ENCODE data around the gene SYCP3.
"Not testable (repeated sequence)": the region's sequence is repeated elsewhere in the genome, so short reads cannot be mapped to it uniquely, and the experiment has no call there.

SYCP3 gene

GRCh38 chr12:101710288-101710687 lies 29.0 kb downstream of the SYCP3 start:
- DNase-seq = no peak

GRCh38 chr12:101707131-101707782 lies 32.0 kb downstream of the SYCP3 start:
- no peak for DNase-seq

GRCh38 chr12:101706403-101706802 lies 32.9 kb downstream of the SYCP3 start:
- no peak for DNase-seq

- no peak for DNase-seq
Measured at GRCh38 chr12:101703487-101703886, 35.8 kb downstream of the SYCP3 start.

- DNase-seq = no peak
Measured at GRCh38 chr12:101700299-101700820, 38.9 kb downstream of the SYCP3 start.

- DNase-seq = no peak
Measured at GRCh38 chr12:101698800-101699347, 40.4 kb downstream of the SYCP3 start.

GRCh38 chr12:101697930-101698799 lies 41.1 kb downstream of the SYCP3 start:
- no peak for DNase-seq

- DNase-seq = peak; percentile 8
Measured at GRCh38 chr12:101697197-101697929, 41.9 kb downstream of the SYCP3 start, which contains the start of gene CHPT1. Gene CHPT1, plus strand, starts transcription at chr12:101697640. Its CDS starts 222 bp downstream, at chr12:101697862.

GRCh38 chr12:101696251-101697196 lies 42.7 kb downstream of the SYCP3 start:
- no peak for DNase-seq

- DNase-seq = no peak
Measured at GRCh38 chr12:101695706-101696105, 43.6 kb downstream of the SYCP3 start.

- no peak for DNase-seq
Measured at GRCh38 chr12:101694986-101695385, 44.3 kb downstream of the SYCP3 start.

GRCh38 chr12:101694297-101694848 lies 44.9 kb downstream of the SYCP3 start:
- no peak for DNase-seq

- DNase-seq = no peak
Measured at GRCh38 chr12:101691503-101692096, 47.7 kb downstream of the SYCP3 start.

- no peak for DNase-seq
Measured at GRCh38 chr12:101690544-101691098, 48.6 kb downstream of the SYCP3 start.

- no peak for DNase-seq
Measured at GRCh38 chr12:101686176-101686575, 53.1 kb downstream of the SYCP3 start.

GRCh38 chr12:101685092-101685491 lies 54.2 kb downstream of the SYCP3 start:
- DNase-seq = no peak

- DNase-seq = not testable (repeated sequence)
Measured at GRCh38 chr12:101681627-101682026, 57.6 kb downstream of the SYCP3 start.

GRCh38 chr12:101680647-101681046 lies 58.6 kb downstream of the SYCP3 start:
- DNase-seq = no peak

GRCh38 chr12:101680240-101680639 lies 59.0 kb downstream of the SYCP3 start:
- no peak for DNase-seq
